ENCODE data around the gene MRPL33. TPM values are rescaled to one million over a fixed set of nuclear protein-coding genes. Genes with fewer than 3 reads are reported as not detected.

The MRPL33 gene
- total RNA-seq, 1 experiment from 2014 or later = 112 TPM

GRCh38 chr2:27776097-27776496 is 4.6 kb downstream of the MRPL33 start:
- no peak for DNase-seq
- Histone ChIP-seq H3K4me2 (ENCODE audit: low read depth, low read length, poor library complexity, severe bottlenecking) (no peak overlapping the region), H3K4me3 (ENCODE audit: low read length) (no peak overlapping the region), H3K9ac (ENCODE audit: low read length) (no peak overlapping the region), H4K20me1 (ENCODE audit: insufficient read depth, low read depth, low read length) (peaks cover 11% of the 10 kb centered on the region), H3K9me2 (replicated peaks; ENCODE audit: insufficient read depth, low read length) (no peaks in the 10 kb centered on the region), H2AFZ (ENCODE audit: low read length) (no peak overlapping the region), H3K27me3 (ENCODE audit: low read length) (no peaks in the 10 kb centered on the region), H3K27ac (ENCODE audit: low read length) (no peak overlapping the region), H3K36me3 (ENCODE audit: insufficient read depth, low read length) (peaks cover 32% of the 10 kb centered on the region), H3K9me3 (ENCODE audit: low read length) (no peaks in the 10 kb centered on the region), H3K79me2 (ENCODE audit: low read length) (peaks cover 70% of the 10 kb centered on the region), H3K4me1 (ENCODE audit: low read length) (peaks cover 15% of the 10 kb centered on the region)

- Histone ChIP-seq H2AFZ (ENCODE audit: low read length) (no peak overlapping the region), H3K27me3 (ENCODE audit: low read length) (no peaks in the 10 kb centered on the region), H3K79me2 (ENCODE audit: low read length) (peaks cover 68% of the 10 kb centered on the region), H3K9ac (ENCODE audit: low read length) (no peak overlapping the region), H3K9me2 (replicated peaks; ENCODE audit: insufficient read depth, low read length) (no peaks in the 10 kb centered on the region), H3K36me3 (ENCODE audit: insufficient read depth, low read length) (peaks cover 32% of the 10 kb centered on the region), H3K4me2 (ENCODE audit: low read depth, low read length, poor library complexity, severe bottlenecking) (no peak overlapping the region), H3K9me3 (ENCODE audit: low read length) (no peaks in the 10 kb centered on the region), H4K20me1 (ENCODE audit: insufficient read depth, low read depth, low read length) (peaks cover 11% of the 10 kb centered on the region), H3K4me1 (ENCODE audit: low read length) (peaks cover 14% of the 10 kb centered on the region), H3K27ac (ENCODE audit: low read length) (no peak overlapping the region), H3K4me3 (ENCODE audit: low read length) (no peak overlapping the region)
- DNase-seq = no peak
Observed at GRCh38 chr2:27776696-27777095, 5.2 kb downstream of the MRPL33 start.

GRCh38 chr2:27779417-27780055 is 8.0 kb downstream of the MRPL33 start:
- H3K9ac ChIP-seq (ENCODE audit: low read length) = no peak overlapping the region
- no peak for DNase-seq

GRCh38 chr2:27781496-27781895 is 10.0 kb downstream of the MRPL33 start:
- no peak overlapping the region for H3K27ac ChIP-seq (ENCODE audit: low read length)
- H3K79me2 ChIP-seq (ENCODE audit: low read length) = peaks cover 23% of the 10 kb centered on the region
- no peaks in the 10 kb centered on the region for H3K27me3 ChIP-seq (ENCODE audit: low read length)
- peaks cover 16% of the 10 kb centered on the region; the same call in 1 of the 2 replicates for H3K36me3 ChIP-seq (ENCODE audit: insufficient read depth, low read length)
- H3K4me2 ChIP-seq (ENCODE audit: low read depth, low read length, poor library complexity, severe bottlenecking) = no peak overlapping the region
- H2AFZ ChIP-seq (ENCODE audit: low read length) = no peak overlapping the region
- H3K4me3 ChIP-seq (ENCODE audit: low read length) = no peak overlapping the region
- H4K20me1 ChIP-seq (ENCODE audit: insufficient read depth, low read depth, low read length) = peaks cover 4% of the 10 kb centered on the region
- no peaks in the 10 kb centered on the region for H3K4me1 ChIP-seq (ENCODE audit: low read length)
- H3K9me3 ChIP-seq (ENCODE audit: low read length) = no peaks in the 10 kb centered on the region
- DNase-seq = no peak
- H3K9ac ChIP-seq (ENCODE audit: low read length) = no peak overlapping the region
- no peaks in the 10 kb centered on the region for H3K9me2 ChIP-seq (replicated peaks; ENCODE audit: insufficient read depth, low read length)

More at GRCh38 chr2:27779417-27780055, 8.0 kb downstream of the MRPL33 start:
- H3K27me3 ChIP-seq (ENCODE audit: low read length) = no peaks in the 10 kb centered on the region
- H3K27ac ChIP-seq (ENCODE audit: low read length) = no peak overlapping the region
- H4K20me1 ChIP-seq (ENCODE audit: insufficient read depth, low read depth, low read length) = peaks cover 7% of the 10 kb centered on the region
- no peaks in the 10 kb centered on the region for H3K4me1 ChIP-seq (ENCODE audit: low read length)
- peaks cover 40% of the 10 kb centered on the region for H3K79me2 ChIP-seq (ENCODE audit: low read length)
- peaks cover 25% of the 10 kb centered on the region for H3K36me3 ChIP-seq (ENCODE audit: insufficient read depth, low read length)
- no peaks in the 10 kb centered on the region for H3K9me2 ChIP-seq (replicated peaks; ENCODE audit: insufficient read depth, low read length)
- H3K4me3 ChIP-seq (ENCODE audit: low read length) = no peak overlapping the region
- H3K9me3 ChIP-seq (ENCODE audit: low read length) = no peaks in the 10 kb centered on the region
- H3K4me2 ChIP-seq (ENCODE audit: low read depth, low read length, poor library complexity, severe bottlenecking) = no peak overlapping the region
- H2AFZ ChIP-seq (ENCODE audit: low read length) = no peak overlapping the region

GRCh38 chr2:27782701-27783100 is 11.2 kb downstream of the MRPL33 start:
- Histone ChIP-seq H3K9ac (ENCODE audit: low read length) (no peak overlapping the region), H2AFZ (ENCODE audit: low read length) (no peak overlapping the region), H3K27me3 (ENCODE audit: low read length) (no peaks in the 10 kb centered on the region), H3K4me3 (ENCODE audit: low read length) (no peak overlapping the region), H3K4me1 (ENCODE audit: low read length) (no peaks in the 10 kb centered on the region), H3K9me2 (replicated peaks; ENCODE audit: insufficient read depth, low read length) (no peaks in the 10 kb centered on the region), H4K20me1 (ENCODE audit: insufficient read depth, low read depth, low read length) (peaks cover under 1% of the 10 kb centered on the region; the same call in 1 of the 2 replicates), H3K4me2 (ENCODE audit: low read depth, low read length, poor library complexity, severe bottlenecking) (no peak overlapping the region), H3K36me3 (ENCODE audit: insufficient read depth, low read length) (peaks cover 11% of the 10 kb centered on the region; the same call in 1 of the 2 replicates), H3K27ac (ENCODE audit: low read length) (no peak overlapping the region), H3K79me2 (ENCODE audit: low read length) (peaks cover 13% of the 10 kb centered on the region), H3K9me3 (ENCODE audit: low read length) (no peaks in the 10 kb centered on the region)
- DNase-seq = no peak

- no peaks in the 10 kb centered on the region for H3K79me2 ChIP-seq (ENCODE audit: low read length)
- no peaks in the 10 kb centered on the region for H4K20me1 ChIP-seq (ENCODE audit: insufficient read depth, low read depth, low read length)
- no peaks in the 10 kb centered on the region for H3K4me1 ChIP-seq (ENCODE audit: low read length)
- H2AFZ ChIP-seq (ENCODE audit: low read length) = no peak overlapping the region
- no peak overlapping the region for H3K4me3 ChIP-seq (ENCODE audit: low read length)
- no peak for DNase-seq
- H3K9ac ChIP-seq (ENCODE audit: low read length) = no peak overlapping the region
- no peaks in the 10 kb centered on the region for H3K36me3 ChIP-seq (ENCODE audit: insufficient read depth, low read length)
- no peak overlapping the region for H3K27ac ChIP-seq (ENCODE audit: low read length)
- no peak overlapping the region for H3K4me2 ChIP-seq (ENCODE audit: low read depth, low read length, poor library complexity, severe bottlenecking)
- no peaks in the 10 kb centered on the region for H3K27me3 ChIP-seq (ENCODE audit: low read length)
- no peaks in the 10 kb centered on the region for H3K9me3 ChIP-seq (ENCODE audit: low read length)
- H3K9me2 ChIP-seq (replicated peaks; ENCODE audit: insufficient read depth, low read length) = no peaks in the 10 kb centered on the region
Observed at GRCh38 chr2:27790796-27791195, 19.3 kb downstream of the MRPL33 start.

GRCh38 chr2:27792759-27793158 is 21.2 kb downstream of the MRPL33 start:
- no peak overlapping the region for H3K4me2 ChIP-seq (ENCODE audit: low read depth, low read length, poor library complexity, severe bottlenecking)
- no peaks in the 10 kb centered on the region for H3K9me3 ChIP-seq (ENCODE audit: low read length)
- H3K36me3 ChIP-seq (ENCODE audit: insufficient read depth, low read length) = no peaks in the 10 kb centered on the region
- H2AFZ ChIP-seq (ENCODE audit: low read length) = no peak overlapping the region
- no peaks in the 10 kb centered on the region for H3K79me2 ChIP-seq (ENCODE audit: low read length)
- H3K9me2 ChIP-seq (replicated peaks; ENCODE audit: insufficient read depth, low read length) = no peaks in the 10 kb centered on the region
- H3K27me3 ChIP-seq (ENCODE audit: low read length) = no peaks in the 10 kb centered on the region
- no peak overlapping the region for H3K9ac ChIP-seq (ENCODE audit: low read length)
- no peaks in the 10 kb centered on the region for H3K4me1 ChIP-seq (ENCODE audit: low read length)
- DNase-seq = no peak
- H4K20me1 ChIP-seq (ENCODE audit: insufficient read depth, low read depth, low read length) = no peaks in the 10 kb centered on the region
- H3K4me3 ChIP-seq (ENCODE audit: low read length) = no peak overlapping the region
- H3K27ac ChIP-seq (ENCODE audit: low read length) = no peak overlapping the region

GRCh38 chr2:27795093-27795834 is 23.7 kb downstream of the MRPL33 start:
- no peaks in the 10 kb centered on the region for H3K9me3 ChIP-seq (ENCODE audit: low read length)
- H3K4me3 ChIP-seq (ENCODE audit: low read length) = no peak overlapping the region
- H3K4me1 ChIP-seq (ENCODE audit: low read length) = no peaks in the 10 kb centered on the region
- no peaks in the 10 kb centered on the region for H3K9me2 ChIP-seq (replicated peaks; ENCODE audit: insufficient read depth, low read length)
- H2AFZ ChIP-seq (ENCODE audit: low read length) = no peak overlapping the region
- H3K4me2 ChIP-seq (ENCODE audit: low read depth, low read length, poor library complexity, severe bottlenecking) = no peak overlapping the region
- no peaks in the 10 kb centered on the region for H3K79me2 ChIP-seq (ENCODE audit: low read length)
- no peaks in the 10 kb centered on the region for H4K20me1 ChIP-seq (ENCODE audit: insufficient read depth, low read depth, low read length)
- no peak overlapping the region for H3K27ac ChIP-seq (ENCODE audit: low read length)
- no peak for DNase-seq
- no peaks in the 10 kb centered on the region for H3K36me3 ChIP-seq (ENCODE audit: insufficient read depth, low read length)
- no peak overlapping the region for H3K9ac ChIP-seq (ENCODE audit: low read length)
- H3K27me3 ChIP-seq (ENCODE audit: low read length) = no peaks in the 10 kb centered on the region
